Cardiac muscle cell (in vitro differentiated cells and primary cell): ENCODE data around the gene SLC25A45. TPM values are rescaled to one million over a fixed set of nuclear protein-coding genes. Genes with fewer than 3 reads are reported as not detected.

Experiments
- DNase-seq, 2 donors: peaks; one replicate each; pipeline versions ENCODE4 v3.0.0 to v3.0.0-alpha.2; 2010 to 2017; ENCODE audit warnings: low read depth in 1 of 2, low spot score in 1 of 2
- H3K27ac ChIP-seq: fragments of 200-600 bp; sonication (generic); 2 replicates; pipeline ENCODE4 v1.5.1; 2016
- H3K27me3 ChIP-seq: fragments of 200-600 bp; sonication (generic); 2 replicates; pipeline ENCODE4 v1.6.0; 2016; ENCODE audit warnings: control low read depth
- H3K36me3 ChIP-seq: fragments of 200-600 bp; sonication (generic); 2 replicates; pipeline ENCODE4 v1.5.1; 2016; ENCODE audit warnings: control low read depth
- H3K4me1 ChIP-seq: fragments of 200-600 bp; sonication (generic); 2 replicates; pipeline ENCODE4 v1.8.1; 2017; ENCODE audit warnings: low read depth, mild to moderate bottlenecking, mixed run types
- H3K4me3 ChIP-seq: fragments of 200-600 bp; sonication (generic); 2 replicates; pipeline ENCODE4 v1.5.1; 2016; ENCODE audit warnings: mild to moderate bottlenecking
- H3K9me3 ChIP-seq: fragments of 200-600 bp; sonication (generic); 2 replicates; pipeline ENCODE4 v1.5.1; 2017; ENCODE audit warnings: low read depth, mild to moderate bottlenecking, control low read depth
- polyA plus RNA-seq: library from polyadenylated mRNA; unstranded; fragments of >200 nt; fragmentation: Nextera tagmentation; extraction: Ambion mirVana; gene quantifications from 2 replicates; pipeline ENCODE4 v1.2.1, GENCODE V29; 2016
- total RNA-seq: library from RNA; depleted of rRNA; stranded (reverse); fragments of >200 nt; gene quantifications from 2 replicates; pipeline ENCODE4 v1.2.3, GENCODE V29; 2016
- TF ChIP-seq, protein P1 (sequence below): IDR thresholded peaks from 2 replicates; pipeline ENCODE4 v1.5.1; 2012; ENCODE audit warnings: low read depth, mild to moderate bottlenecking, low read length

SLC25A45 gene
- total and polyA plus RNA-seq, 2 experiments from 2014 or later = 4.8 to 10.5 TPM

- no peak overlapping the region for H3K4me3 ChIP-seq
- H3K27me3 ChIP-seq = no peaks in the 10 kb centered on the region
- peaks cover 10% of the 10 kb centered on the region for H3K36me3 ChIP-seq
- H3K9me3 ChIP-seq = no peaks in the 10 kb centered on the region
- H3K4me1 ChIP-seq = no peaks in the 10 kb centered on the region
- DNase-seq = no peak
- TF ChIP-seq, protein P1, sequence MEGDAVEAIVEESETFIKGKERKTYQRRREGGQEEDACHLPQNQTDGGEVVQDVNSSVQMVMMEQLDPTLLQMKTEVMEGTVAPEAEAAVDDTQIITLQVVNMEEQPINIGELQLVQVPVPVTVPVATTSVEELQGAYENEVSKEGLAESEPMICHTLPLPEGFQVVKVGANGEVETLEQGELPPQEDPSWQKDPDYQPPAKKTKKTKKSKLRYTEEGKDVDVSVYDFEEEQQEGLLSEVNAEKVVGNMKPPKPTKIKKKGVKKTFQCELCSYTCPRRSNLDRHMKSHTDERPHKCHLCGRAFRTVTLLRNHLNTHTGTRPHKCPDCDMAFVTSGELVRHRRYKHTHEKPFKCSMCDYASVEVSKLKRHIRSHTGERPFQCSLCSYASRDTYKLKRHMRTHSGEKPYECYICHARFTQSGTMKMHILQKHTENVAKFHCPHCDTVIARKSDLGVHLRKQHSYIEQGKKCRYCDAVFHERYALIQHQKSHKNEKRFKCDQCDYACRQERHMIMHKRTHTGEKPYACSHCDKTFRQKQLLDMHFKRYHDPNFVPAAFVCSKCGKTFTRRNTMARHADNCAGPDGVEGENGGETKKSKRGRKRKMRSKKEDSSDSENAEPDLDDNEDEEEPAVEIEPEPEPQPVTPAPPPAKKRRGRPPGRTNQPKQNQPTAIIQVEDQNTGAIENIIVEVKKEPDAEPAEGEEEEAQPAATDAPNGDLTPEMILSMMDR = no peak
- H3K27ac ChIP-seq = no peak overlapping the region
Measured at GRCh38 chr11:65403607-65404121, 21.2 kb upstream of the SLC25A45 start.

- H3K27ac ChIP-seq = no peak overlapping the region
- no peak overlapping the region for H3K4me3 ChIP-seq
- no peak for DNase-seq
- TF ChIP-seq, protein P1 = no peak
- no peaks in the 10 kb centered on the region for H3K9me3 ChIP-seq
- H3K36me3 ChIP-seq = peaks cover 5% of the 10 kb centered on the region
- H3K4me1 ChIP-seq = no peaks in the 10 kb centered on the region
- H3K27me3 ChIP-seq = no peaks in the 10 kb centered on the region
Measured at GRCh38 chr11:65402790-65403189, 20.3 kb upstream of the SLC25A45 start.

DNA sequence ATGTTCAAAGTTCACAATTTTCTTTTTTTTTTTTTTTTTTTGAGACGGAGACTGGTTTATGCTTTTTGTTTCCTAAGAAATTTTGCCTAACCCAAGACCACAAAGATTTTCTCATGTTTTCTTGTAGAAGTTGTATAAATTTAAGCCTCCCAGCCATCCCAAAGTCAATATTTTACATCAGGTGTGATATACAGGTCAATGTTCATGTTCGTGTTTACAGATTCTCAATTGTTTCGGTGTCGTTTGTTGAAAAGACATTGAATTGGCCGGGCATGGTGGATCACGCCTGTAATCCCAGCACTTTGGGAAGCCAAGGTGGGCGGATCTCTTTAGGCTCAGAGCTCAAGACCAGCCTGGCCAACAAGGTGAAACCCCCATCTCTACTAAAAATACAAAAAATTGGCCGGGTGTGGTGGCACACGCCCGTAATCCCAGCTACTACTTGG, 19.4 kb upstream of the SLC25A45 start:
- H3K9me3 ChIP-seq = no peaks in the 10 kb centered on the region
- no peak overlapping the region for H3K27ac ChIP-seq
- DNase-seq = no peak
- no peaks in the 10 kb centered on the region for H3K27me3 ChIP-seq
- TF ChIP-seq, protein P1 = no peak
- no peak overlapping the region for H3K4me3 ChIP-seq
- peaks cover 9% of the 10 kb centered on the region for H3K36me3 ChIP-seq
- no peaks in the 10 kb centered on the region for H3K4me1 ChIP-seq

GRCh38 chr11:65401073-65401802, 18.8 kb upstream of the SLC25A45 start:
- no peaks in the 10 kb centered on the region for H3K9me3 ChIP-seq
- H3K27me3 ChIP-seq = no peaks in the 10 kb centered on the region
- H3K4me3 ChIP-seq = no peak overlapping the region
- no peak for DNase-seq
- H3K4me1 ChIP-seq = no peaks in the 10 kb centered on the region
- peaks cover 9% of the 10 kb centered on the region for H3K36me3 ChIP-seq
- TF ChIP-seq, protein P1 = no peak
- H3K27ac ChIP-seq = no peak overlapping the region

DNA sequence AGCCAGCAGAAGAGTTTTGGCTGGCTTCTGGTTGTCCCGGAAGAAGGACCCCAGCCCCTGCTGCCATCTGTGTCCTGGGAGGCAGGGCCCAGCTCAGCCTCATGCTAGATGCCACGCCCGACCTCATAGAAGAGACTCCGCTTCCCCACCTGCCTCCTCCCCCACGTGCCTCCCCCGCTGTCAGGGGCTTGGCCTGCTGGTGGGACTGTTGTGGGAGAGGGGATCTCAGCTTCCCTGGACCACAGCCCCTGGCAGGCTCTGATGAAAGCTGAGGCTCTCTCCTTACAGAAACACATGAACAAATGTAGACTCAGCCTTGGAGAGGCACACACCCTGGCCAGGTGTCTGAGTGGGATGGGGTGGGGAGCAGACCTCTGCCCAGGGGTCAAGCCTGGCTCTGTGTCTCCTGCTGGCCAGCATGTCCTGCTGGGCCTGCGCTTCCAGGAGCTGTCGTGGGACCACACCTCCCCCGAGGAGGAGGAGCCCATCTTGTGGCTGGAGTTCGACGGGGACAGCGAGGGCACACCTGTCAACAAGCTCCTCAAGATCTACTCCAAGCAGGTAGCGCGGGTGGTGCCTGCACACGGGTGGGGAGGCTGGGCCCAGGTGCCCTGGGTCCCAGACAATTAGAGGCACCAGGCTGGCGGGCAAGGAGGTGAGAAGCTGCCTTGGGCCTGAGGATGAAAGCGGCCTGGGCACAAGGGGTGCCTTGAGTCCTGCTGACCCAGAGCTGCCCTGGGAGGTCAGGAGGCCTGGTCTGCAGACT, 18.0 kb upstream of the SLC25A45 start:
- no peak for DNase-seq
- Histone ChIP-seq H3K27ac (no peak overlapping the region), H3K9me3 (no peaks in the 10 kb centered on the region), H3K4me1 (no peaks in the 10 kb centered on the region), H3K36me3 (peaks cover 9% of the 10 kb centered on the region), H3K27me3 (no peaks in the 10 kb centered on the region), H3K4me3 (no peak overlapping the region)
- TF ChIP-seq, protein P1 = no peak
